SJSA1 (cell line): ENCODE measurements around the gene CYP21A2. TPM values are rescaled to one million over a fixed set of nuclear protein-coding genes. Genes with fewer than 3 reads are reported as not detected.
A peak's percentile ranks its signal among the peaks of the same experiment; 100 is the strongest.
"Not testable (repeated sequence)": the region's sequence is repeated elsewhere in the genome, so short reads cannot be mapped to it uniquely, and the experiment has no call there.

Experiments used
- DNase-seq, 2 experiments: peaks; one replicate each; pipeline ENCODE4 v3.0.0-alpha.2; 2015 to 2020; ENCODE audit warnings: low spot score in 2 of 2, low read depth in 1 of 2
- H3K27ac ChIP-seq: fragments of 250-450 bp; sonication (Bioruptor Pico); 2 replicates; pipeline ENCODE4 v1.5.1; 2020; ENCODE audit warnings: mild to moderate bottlenecking, moderate library complexity
- H3K27me3 ChIP-seq: fragments of 250-450 bp; sonication (Bioruptor Pico); replicated peaks from 2 replicates; pipeline ENCODE4 v1.5.1; 2020; ENCODE audit warnings: mild to moderate bottlenecking, moderate library complexity
- H3K36me3 ChIP-seq: fragments of 250-450 bp; sonication (Bioruptor Pico); 2 replicates; pipeline ENCODE4 v1.5.1; 2020; ENCODE audit warnings: mild to moderate bottlenecking
- H3K4me1 ChIP-seq: fragments of 250-450 bp; sonication (Bioruptor Pico); replicated peaks from 2 replicates; pipeline ENCODE4 v1.6.1; 2021; ENCODE audit warnings: mild to moderate bottlenecking
- H3K4me3 ChIP-seq: fragments of 250-450 bp; sonication (Bioruptor Pico); 2 replicates; pipeline ENCODE4 v1.5.1; 2020; ENCODE audit warnings: mild to moderate bottlenecking
- H3K9me3 ChIP-seq: fragments of 250-450 bp; sonication (Bioruptor Pico); replicated peaks from 2 replicates; pipeline ENCODE4 v1.5.1; 2020; ENCODE audit warnings: mild to moderate bottlenecking
- total RNA-seq: library from RNA; depleted of rRNA; stranded (reverse); fragments of >200 nt; shearing (Covaris generic); gene quantifications from 2 replicates; pipeline ENCODE4 v1.2.3, GENCODE V29; 2014

CYP21A2 gene
- total RNA-seq, 1 experiment from 2014 or later = not detected

DNA sequence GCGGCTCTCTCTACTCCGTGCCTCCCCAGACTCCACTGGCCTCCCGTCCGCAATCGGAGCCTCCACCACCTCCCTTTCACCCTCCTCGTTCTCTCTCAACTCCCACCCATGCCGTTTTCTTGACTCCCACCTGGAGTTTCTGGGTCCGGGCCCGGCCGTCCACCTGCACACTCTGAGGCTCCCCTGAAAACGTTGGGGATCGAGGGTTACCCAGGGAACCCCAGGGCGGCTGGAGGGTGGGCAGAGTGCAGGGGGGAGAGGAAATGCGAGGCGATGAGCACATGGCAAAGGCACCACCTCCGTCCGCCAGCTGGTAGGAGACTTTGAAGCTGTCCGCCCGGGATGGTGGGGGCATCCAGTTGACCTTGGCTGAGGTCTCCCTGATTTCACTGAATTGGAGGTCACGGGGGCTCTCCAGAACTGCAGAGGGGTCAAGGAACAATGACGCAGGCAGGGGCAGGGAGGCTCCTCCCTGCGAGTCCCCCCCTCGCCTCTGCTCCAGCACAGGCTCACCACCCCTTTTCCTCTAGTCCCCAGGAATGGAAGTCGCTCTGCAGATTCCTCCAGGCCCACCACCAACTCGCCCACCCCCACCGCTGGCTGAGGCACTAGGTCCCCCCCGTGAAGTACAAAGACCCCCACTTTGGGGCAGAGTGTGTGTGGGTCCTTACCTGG, 27.2 kb upstream of the CYP21A2 start:
- not testable (repeated sequence) for H3K27me3 ChIP-seq, H3K36me3 ChIP-seq, H3K27ac ChIP-seq, H3K4me1 ChIP-seq, H3K4me3 ChIP-seq, H3K9me3 ChIP-seq
- peak in 1 of 2 experiments; percentile 41 for DNase-seq

GRCh38 chr6:32012941-32013617, 25.1 kb upstream of the CYP21A2 start:
- H3K27ac ChIP-seq, H3K4me1 ChIP-seq, H3K4me3 ChIP-seq, H3K27me3 ChIP-seq, H3K36me3 ChIP-seq, H3K9me3 ChIP-seq: not testable (repeated sequence)
- peak in 1 of 2 experiments; percentile 46 for DNase-seq

DNA sequence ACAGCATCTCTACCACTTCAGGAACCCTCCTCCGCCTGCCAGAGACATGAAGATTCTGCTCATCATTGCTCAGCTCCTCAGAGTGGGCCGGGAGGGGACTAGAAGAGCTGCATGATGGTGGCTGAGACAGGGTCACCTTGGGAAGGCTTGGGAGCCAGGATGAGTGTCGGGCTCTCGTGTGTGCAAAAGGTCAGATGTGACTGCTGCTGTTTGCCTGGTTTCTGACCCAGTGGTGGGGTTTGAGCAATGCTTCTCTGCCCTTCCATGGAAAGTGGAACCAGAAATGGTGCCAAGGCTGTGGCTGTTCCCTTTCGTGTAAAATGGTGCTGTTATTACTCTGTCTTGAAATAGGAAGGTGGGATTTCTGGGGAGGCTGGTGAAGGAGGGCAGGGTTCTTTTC, 24.5 kb upstream of the CYP21A2 start:
- not testable (repeated sequence) for DNase-seq, H3K36me3 ChIP-seq

GRCh38 chr6:32014547-32014946, 23.7 kb upstream of the CYP21A2 start, which contains the start of gene C4B:
C4B (plus strand) TSS chr6:32014795; CDS start chr6:32014846, 51 bp downstream.
- not testable (repeated sequence) for H3K4me3 ChIP-seq, H3K27ac ChIP-seq, H3K27me3 ChIP-seq, H3K9me3 ChIP-seq, H3K4me1 ChIP-seq, H3K36me3 ChIP-seq, DNase-seq

More for the DNA sequence above, 24.5 kb upstream of the CYP21A2 start:
- not testable (repeated sequence) for H3K9me3 ChIP-seq, H3K4me1 ChIP-seq, H3K27ac ChIP-seq, H3K4me3 ChIP-seq, H3K27me3 ChIP-seq

DNA sequence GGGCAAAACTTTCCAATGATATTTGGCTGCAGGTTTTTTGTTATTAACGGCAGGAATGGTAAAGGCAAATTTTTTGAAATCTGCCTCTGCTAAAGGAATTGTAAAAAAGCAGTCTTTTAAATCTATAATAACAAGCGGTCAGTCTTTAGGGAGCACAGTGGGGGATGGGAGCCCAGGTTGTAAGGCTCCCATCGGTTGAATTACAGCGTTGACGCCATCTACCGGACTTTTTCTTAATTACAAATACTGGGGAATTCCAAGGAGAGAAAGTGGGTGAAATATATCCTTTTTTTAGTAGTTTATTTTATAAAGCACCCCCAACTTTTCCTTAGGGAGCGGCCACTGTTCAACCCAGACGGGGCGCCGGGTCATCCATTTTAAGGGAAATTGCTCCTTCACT, 16.1 kb upstream of the CYP21A2 start:
- not testable (repeated sequence) for H3K27ac ChIP-seq, H3K27me3 ChIP-seq, H3K4me1 ChIP-seq, H3K4me3 ChIP-seq, DNase-seq, H3K36me3 ChIP-seq, H3K9me3 ChIP-seq

- not testable (repeated sequence) for DNase-seq, H3K27ac ChIP-seq, H3K4me3 ChIP-seq, H3K4me1 ChIP-seq, H3K27me3 ChIP-seq, H3K9me3 ChIP-seq, H3K36me3 ChIP-seq
Observed at GRCh38 chr6:32028631-32029030, 9.6 kb upstream of the CYP21A2 start.

DNA sequence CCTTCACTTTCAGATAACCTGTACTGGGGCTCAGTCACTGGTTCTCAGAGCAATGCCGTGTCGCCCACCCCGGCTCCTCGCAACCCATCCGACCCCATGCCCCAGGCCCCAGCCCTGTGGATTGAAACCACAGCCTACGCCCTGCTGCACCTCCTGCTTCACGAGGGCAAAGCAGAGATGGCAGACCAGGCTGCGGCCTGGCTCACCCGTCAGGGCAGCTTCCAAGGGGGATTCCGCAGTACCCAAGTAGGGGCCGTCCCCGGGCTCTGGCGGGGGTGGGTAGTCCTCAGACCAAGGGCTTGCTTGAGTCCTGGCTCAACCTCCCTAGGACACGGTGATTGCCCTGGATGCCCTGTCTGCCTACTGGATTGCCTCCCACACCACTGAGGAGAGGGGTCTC, 8.7 kb upstream of the CYP21A2 start:
- H3K27me3 ChIP-seq, H3K9me3 ChIP-seq, DNase-seq, H3K36me3 ChIP-seq, H3K4me1 ChIP-seq, H3K4me3 ChIP-seq, H3K27ac ChIP-seq: not testable (repeated sequence)

GRCh38 chr6:32035283-32036013, 2.8 kb upstream of the CYP21A2 start:
- H3K4me1 ChIP-seq, H3K36me3 ChIP-seq, H3K9me3 ChIP-seq, DNase-seq, H3K27ac ChIP-seq, H3K27me3 ChIP-seq, H3K4me3 ChIP-seq: not testable (repeated sequence)

- not testable (repeated sequence) for DNase-seq, H3K27ac ChIP-seq
Observed at GRCh38 chr6:32037136-32037535, 1.1 kb upstream of the CYP21A2 start.

DNA sequence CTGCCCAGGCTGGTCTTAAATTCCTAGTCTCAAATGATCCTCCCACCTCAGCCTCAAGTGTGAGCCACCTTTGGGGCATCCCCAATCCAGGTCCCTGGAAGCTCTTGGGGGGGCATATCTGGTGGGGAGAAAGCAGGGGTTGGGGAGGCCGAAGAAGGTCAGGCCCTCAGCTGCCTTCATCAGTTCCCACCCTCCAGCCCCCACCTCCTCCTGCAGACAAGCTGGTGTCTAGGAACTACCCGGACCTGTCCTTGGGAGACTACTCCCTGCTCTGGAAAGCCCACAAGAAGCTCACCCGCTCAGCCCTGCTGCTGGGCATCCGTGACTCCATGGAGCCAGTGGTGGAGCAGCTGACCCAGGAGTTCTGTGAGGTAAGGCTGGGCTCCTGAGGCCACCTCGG, 663 bp downstream of the CYP21A2 start:
- H3K9me3 ChIP-seq, H3K36me3 ChIP-seq, H3K27ac ChIP-seq, DNase-seq, H3K27me3 ChIP-seq, H3K4me3 ChIP-seq, H3K4me1 ChIP-seq: not testable (repeated sequence)

More at GRCh38 chr6:32037136-32037535, 1.1 kb upstream of the CYP21A2 start:
- H3K9me3 ChIP-seq, H3K36me3 ChIP-seq, H3K27me3 ChIP-seq, H3K4me3 ChIP-seq, H3K4me1 ChIP-seq: not testable (repeated sequence)

DNA sequence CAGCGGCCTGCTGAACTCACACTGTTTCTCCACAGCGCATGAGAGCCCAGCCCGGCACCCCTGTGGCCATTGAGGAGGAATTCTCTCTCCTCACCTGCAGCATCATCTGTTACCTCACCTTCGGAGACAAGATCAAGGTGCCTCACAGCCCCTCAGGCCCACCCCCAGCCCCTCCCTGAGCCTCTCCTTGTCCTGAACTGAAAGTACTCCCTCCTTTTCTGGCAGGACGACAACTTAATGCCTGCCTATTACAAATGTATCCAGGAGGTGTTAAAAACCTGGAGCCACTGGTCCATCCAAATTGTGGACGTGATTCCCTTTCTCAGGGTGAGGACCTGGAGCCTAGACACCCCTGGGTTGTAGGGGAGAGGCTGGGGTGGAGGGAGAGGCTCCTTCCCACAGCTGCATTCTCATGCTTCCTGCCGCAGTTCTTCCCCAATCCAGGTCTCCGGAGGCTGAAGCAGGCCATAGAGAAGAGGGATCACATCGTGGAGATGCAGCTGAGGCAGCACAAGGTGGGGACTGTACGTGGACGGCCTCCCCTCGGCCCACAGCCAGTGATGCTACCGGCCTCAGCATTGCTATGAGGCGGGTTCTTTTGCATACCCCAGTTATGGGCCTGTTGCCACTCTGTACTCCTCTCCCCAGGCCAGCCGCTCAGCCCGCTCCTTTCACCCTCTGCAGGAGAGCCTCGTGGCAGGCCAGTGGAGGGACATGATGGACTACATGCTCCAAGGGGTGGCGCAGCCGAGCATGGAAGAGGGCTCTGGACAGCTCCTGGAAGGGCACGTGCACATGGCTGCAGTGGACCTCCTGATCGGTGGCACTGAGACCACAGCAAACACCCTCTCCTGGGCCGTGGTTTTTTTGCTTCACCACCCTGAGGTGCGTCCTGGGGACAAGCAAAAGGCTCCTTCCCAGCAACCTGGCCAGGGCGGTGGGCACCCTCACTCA, 1.4 kb downstream of the CYP21A2 start:
- H3K36me3 ChIP-seq, H3K4me3 ChIP-seq, H3K27ac ChIP-seq, H3K9me3 ChIP-seq, H3K4me1 ChIP-seq, DNase-seq, H3K27me3 ChIP-seq: not testable (repeated sequence)

GRCh38 chr6:32040299-32041049, 2.3 kb downstream of the CYP21A2 start:
- not testable (repeated sequence) for H3K4me3 ChIP-seq, DNase-seq, H3K27ac ChIP-seq, H3K27me3 ChIP-seq, H3K36me3 ChIP-seq, H3K4me1 ChIP-seq, H3K9me3 ChIP-seq

DNA sequence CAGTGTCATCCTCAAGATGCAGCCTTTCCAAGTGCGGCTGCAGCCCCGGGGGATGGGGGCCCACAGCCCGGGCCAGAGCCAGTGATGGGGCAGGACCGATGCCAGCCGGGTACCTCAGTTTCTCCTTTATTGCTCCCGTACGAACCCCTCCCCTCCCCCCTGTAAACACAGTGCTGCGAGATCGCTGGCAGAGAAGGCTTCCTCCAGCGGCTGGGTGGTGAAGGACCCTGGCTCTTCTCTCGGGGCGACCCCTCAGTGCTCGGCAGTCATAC, 2.8 kb downstream of the CYP21A2 start:
- not testable (repeated sequence) for H3K27ac ChIP-seq, H3K36me3 ChIP-seq, H3K4me3 ChIP-seq, H3K9me3 ChIP-seq, DNase-seq, H3K4me1 ChIP-seq, H3K27me3 ChIP-seq
